ENCODE results near the gene LDLRAP1.

LDLRAP1 gene

DNA sequence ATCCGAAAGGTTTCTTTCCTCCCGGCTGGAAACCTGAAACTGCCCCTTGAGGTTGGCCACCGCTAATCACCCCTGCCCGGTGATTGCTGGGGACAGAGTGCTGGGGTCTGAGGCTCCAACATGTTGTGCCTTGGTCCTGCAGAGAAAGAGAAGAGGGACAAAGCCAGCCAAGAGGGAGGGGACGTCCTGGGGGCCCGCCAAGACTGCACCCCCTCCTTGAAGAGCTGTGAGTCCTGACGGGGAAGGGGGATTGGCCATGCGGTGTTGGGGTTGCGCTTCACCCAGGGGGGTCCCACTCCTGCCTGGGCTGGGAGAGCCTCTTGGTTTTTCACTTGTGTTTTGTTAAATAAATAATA is 19.5 kb downstream of the LDLRAP1 start:
- DNase-seq = no peak

DNA sequence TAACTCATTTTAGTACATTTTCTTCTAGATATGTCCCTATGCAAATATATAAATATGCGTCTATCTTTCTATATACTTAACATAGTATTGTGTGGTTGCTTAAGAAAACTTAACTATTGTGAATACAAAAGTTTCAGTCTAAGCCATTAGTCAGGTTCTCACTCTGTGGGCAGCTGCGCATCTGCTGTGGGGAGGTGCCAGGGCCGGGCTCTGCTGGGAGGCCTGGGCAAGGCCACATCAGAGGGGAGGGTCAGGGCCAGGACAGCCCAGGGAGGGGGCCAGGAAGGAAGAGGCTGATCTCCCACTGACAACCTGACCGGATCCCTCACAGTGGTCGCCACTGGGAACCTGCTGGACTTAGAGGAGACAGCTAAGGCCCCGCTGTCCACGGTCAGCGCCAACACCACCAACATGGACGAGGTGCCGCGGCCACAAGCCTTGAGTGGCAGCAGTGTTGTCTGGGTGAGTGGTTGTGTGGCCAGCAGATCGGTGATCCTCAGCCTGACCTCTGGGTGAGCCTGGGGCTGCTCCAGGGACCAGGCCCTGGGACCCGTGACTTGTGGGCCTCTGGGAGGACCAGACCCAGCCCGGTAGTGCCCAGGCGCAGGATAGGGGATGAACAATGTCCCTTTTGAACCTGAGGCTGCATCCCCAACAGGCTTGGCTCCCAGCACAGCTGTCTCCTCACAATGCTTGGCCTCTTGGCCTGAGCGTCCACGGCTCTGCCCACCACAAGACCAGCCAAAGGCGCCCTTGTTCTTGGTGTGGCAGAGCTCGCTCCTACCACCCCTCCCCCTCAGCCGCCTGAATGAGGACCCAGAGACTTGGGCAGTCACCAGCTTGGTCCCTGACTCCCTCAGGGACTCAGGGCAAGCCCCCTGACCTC is 20.2 kb downstream of the LDLRAP1 start:
- no peak for DNase-seq

DNA sequence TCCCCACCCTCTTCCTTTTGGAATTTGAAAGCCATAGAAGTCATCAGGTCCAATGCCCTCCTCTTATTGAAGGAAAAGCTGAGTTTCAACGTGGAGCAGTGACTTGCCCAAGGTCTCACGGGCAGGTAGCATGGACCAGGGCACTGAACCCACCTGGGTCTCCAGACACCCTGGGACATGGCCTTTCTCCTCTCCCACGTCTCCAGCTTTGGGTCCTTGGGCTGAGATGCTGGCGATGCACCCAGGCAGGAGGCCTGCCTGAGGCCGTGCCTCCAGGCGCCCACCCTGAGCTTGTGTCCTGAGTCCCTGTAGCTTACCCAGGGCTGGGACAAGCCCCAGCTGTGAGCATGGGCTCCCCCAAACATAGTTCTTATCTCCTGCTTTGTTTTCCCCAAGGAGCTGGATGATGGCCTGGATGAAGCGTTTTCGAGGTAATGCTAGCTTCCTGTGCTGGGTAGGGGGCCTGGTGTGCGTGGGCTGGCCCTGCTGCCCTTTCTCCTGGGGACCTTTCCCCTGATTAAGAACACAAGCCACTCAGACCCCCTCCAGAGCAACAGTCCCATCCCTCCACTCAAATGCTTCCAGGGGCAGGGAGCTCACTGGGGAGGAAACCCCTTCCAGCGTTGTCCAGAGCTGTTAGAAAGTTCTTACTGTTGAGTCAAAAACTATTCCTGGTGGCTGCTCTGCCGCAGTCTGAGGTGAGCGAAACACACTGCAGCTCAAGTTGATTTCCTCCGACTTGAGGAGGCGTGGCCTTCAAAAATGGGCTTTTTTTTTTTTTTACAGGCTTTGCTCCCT is 21.6 kb downstream of the LDLRAP1 start:
- DNase-seq = no peak

DNA sequence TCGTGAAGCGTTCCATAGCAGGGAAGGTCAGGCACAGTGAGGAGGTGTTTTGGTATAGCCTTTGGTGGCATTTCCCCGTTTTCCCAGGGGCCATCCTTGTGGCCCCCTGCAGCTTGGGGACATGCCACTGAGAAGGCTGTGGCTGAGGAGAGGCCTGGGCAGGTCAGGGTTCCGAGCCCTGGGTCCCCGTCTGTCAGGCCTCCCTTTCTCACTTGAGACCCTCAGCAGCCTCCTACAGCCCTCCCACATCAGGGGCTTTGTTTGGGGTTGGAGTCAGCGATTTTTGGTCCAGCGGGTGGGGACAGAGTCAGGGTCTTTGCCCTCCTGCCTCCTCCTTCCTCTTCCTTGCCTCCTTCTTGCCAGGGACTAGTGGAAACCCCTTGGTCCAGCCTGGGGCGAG is 22.2 kb downstream of the LDLRAP1 start:
- DNase-seq = no peak

DNA sequence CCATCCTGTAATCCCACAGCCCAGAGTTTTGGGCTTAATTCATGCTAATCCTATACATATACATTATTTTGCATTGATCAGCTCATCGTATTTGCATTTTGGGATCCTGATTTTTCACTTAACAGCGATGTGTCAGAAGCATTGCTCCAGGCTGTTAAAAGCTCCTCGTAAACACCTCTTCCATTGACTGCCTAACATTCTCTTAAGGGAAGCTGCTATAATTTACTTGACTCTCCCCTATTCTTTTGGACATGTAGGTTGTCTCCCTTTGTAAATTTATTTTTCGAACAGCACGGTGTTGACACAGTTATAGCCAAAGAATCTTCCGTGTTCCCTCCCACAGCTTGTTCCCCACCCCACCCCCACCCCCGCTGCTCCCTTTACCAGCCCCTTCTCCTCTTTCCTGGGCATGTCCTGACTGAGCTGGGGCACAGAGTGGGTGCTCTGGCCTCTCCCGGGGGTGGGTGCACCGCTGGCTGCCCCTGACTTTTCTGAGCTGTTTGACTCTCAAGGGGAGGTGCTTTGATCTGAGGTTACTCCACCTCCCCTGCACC is 22.8 kb downstream of the LDLRAP1 start:
- no peak for DNase-seq

DNA sequence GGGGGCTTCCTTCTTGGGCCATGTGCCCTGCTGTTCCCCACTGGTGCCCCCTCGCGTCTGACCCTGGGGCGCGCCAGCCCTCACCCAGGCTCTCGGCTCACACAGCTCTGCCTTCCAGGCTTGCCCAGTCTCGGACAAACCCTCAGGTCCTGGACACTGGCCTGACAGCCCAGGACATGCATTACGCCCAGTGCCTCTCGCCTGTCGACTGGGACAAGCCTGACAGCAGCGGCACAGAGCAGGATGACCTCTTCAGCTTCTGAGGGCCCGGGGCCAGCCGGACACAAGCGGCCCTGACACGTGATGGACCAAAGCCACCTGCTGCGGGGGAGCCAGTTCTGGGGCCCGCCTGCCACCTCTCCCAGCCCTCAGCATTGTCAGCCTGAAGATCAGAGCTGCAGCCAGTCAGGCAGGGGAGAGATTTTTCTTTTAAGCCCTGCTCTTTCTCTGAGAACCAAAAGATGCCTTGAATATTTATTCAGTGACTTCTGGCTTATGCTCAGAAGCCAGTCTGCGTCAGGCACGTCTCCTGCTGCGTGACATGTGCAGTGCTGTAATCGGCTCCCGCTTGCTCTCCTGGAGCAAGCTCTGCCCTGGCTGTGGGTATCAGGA is 23.4 kb downstream of the LDLRAP1 start:
- DNase-seq = peak in 2 of 4 experiments; percentile 25 to 73

DNA sequence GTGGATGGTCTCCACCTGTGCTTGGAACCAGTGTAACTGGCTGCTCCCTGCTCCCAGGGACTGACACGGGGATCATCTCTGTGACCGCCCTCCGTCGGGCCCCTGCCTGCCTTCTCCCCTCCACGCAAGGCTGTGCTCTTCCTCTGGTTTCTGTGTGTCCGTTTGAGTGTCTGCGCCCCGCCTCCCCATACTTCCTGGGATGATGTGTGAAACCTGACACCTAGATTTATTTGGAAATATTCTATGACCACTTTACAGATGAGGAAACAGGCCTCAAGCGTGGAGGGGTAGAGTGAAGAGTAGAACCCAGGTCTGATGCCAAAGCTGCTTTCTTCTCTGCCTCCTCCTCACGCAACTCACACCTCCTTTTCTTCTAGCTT is 24.3 kb downstream of the LDLRAP1 start:
- DNase-seq = no peak

DNA sequence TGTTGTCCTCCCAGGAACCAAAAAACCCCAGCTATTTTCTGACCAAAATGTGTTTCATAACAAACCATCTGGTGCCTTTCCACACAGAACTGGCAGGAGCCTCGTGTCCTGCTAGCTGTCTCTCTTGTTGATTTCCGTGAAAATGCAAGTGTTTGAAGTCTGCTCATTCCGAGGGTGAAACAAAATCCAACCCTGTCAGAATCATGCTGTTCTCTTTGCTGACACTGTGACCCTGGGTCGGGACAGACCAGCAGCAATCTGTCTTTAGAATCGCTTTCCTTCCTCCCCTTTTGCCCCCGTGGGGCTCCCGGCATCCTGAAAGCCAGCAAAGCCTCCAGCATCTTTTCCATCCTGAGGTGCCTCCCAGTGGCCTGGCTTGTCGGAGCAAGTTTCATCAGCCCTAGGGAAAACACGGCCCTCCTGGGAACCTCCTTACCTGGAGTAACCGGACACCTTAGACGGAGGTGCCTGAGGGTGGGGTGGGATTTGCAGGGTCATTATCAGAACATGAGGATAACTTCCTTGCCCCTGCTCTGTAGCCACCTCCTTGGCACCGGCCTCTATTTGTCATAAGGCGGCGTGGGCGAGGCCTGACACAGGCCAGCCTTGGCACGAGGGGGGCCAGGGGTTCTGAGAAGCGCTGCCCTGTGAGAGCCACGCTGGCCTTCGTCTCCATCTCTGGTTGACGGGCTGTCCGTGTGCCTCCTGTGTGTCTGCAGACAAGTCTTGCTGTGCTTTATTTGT is 24.9 kb downstream of the LDLRAP1 start:
- no peak for DNase-seq

DNA sequence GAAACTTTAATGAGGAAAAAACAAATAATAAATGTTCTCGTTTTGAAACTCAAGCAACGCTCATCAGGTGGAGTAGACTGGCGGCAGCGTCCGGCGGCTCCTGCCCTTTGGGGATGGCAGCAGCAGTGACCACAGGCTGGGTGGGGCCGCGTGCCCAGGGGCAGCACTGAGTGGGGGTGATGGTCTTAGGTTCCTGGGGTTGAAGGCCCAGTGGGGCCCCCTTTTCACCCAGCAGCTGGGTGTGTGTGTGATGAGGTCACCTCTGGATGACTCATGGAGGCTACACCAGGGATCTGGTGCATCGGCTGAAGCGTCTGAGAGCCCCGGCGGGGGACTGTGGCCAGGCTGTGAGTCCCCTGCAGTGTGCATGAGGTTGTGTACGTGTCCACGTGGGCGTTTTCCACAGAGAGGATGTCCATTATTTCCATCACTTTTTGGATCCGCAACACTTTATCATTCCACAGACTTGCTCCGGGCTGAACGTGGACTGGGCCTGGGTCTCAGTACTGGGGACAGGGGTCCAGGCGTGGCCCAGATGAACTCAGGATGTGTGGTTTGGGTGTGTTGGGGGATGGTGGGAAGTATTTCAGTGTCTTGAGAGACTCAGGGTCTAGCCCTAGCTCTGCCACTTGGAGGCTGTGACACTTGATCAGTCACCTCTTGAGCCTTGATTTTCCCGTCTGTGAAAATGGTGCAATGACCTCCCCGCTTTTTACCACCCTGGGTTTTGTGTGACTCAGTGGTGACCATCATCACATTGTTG is 25.6 kb downstream of the LDLRAP1 start:
- DNase-seq = no peak

DNA sequence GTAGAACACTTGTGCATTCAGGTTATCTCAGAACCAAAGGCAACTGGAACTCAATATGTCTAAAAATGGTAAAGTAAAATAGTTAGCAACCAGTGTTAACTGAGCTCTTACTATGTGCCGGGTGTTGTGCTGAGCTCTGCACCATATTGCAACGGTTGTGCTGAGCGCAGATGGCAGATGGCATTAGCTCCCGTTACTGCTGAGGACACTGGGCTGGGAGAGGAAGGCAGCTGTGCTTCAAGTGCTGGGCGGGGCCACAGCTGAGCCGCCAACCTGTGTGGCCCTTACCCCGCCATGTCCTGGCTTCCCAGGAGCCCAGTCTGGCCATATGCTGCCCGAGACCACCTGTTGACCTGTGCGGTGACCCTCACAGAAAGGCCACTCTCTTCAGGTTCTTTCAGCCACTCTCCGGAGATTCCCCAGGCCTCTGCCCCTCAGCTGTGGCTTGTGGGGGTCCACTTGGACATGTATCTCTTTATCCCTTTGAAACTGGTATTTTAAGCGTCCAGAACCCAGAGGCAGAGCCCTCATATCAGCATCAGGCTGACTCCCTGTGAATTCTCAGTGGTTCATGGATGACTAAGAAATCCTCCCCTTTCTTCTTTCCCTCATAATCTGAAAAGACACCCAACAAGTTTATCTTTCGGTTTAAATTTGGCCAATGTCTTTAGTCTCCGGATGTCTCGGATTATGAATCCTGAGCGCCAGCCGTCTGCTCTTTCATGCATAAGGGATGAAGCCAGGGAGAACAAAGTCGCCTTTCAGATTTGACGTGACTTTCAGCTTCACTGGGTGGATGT is 26.4 kb downstream of the LDLRAP1 start:
- no peak for DNase-seq

DNA sequence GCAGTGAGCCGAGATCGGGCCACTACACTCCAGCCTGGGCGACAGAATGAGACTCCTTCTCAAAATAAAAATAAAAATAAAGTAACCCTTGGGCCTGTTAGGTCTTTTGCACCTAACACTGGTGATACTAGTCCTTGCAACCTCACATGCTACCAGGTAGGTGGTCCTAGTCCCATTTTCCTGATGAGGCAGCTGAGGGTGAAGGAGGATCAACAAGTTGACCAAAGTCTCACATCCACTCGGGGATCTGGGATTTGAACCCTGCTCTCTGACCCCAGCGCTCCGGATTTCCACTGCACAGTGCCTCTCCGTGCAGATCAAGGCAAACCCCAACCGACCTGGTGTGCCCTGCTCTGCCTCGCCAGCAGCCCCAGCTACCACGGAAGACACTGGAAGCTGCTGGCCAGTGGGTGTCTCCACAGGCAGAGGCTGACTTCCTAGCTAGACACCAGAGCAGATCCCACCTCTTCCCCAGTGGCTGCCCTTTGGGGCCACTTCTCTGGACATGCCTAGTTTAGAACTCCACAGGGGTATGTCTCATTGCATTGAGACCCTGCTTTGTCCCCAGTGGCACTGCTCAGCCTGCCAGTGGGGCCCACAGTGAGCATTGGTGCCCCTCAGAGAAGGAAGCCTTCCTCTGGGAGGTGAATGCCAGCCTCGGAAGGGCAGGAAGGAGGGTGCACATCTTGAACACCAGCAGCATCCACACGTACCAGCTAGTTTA is 27.6 kb downstream of the LDLRAP1 start:
- no peak for DNase-seq

DNA sequence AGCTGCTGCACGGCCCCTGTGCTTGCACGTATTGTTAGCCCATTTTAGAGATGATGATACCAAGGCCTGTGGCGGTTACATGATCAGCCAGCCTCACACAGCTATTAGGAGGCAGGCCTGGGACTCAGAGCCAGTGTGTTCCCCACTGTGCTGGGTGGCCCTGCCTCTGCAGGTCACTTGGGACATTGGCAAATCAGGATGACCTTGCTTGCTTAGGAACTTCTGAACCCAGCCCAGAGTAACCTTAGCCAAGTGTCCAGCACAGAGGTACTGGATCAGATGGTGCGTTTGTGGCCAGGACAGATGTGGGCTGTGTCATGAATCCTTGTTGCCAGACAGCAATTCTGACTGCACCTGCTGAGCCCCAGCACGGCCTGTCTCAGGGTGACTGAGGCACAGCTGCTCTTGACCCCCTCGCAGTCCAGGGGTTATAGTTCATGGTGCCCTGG is 28.1 kb downstream of the LDLRAP1 start:
- DNase-seq = no peak

DNA sequence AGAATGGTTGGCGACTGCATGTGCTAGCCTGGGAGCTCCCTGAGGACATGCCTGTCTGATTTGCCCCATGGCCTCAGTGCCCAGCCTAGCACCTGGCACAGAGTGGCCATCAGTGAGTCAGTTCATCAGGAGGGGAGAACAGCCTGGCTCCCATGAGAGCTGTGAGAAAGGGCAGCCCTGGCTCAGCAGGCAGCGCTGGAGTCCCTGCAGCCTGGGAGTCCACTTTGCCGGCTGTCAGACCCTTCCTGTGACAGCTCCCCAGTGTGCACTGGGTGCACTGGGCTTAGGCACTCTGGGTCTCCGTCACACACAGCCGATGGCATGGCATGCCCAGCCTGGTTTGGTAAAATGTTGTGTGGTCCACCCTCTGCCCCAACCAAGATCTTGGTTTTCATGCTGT is 28.7 kb downstream of the LDLRAP1 start:
- DNase-seq = no peak

DNA sequence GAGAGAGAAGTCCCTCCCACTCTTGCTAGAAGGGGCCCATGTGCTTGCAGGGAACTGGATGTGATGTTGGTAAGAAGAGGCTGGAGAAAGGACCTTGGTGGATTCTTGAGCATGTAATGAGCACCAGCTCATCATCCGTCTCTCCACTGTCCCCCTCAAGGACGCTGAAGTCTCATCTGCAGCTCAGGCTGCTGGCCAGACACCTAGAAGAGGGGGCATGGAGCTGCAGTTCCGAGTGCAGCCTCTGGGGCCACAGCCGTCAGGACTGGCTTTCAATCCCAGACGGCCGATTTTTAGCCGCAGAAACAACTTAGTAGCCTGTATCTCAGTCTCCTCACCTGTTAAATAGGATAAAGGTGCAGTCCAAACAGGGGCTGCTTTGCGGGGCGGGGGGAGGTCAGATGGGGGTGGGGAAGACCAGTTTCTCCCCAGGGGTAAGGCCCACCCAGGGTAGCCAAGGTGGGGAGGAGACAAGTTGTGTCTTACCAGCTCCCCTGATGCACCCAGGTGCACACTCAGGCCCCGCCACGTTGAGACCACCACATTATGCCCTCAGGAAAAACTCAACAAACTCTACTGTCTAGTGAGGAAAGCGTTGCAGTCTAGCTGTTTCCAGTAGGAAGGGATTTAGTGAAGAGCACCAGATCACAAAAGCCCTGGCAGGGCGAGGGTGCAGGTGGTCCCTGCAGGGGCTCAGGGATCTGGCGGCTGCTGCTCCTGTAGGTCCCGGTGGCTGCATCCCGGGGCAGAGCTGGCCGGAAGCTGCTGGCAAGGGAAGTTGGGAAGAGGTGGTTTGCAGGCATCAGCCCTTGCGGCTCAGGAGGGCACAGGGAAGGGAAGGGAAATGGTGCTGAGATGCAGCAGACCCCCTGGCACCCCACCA is 29.5 kb downstream of the LDLRAP1 start:
- DNase-seq = peak in 3 of 4 experiments; percentile 14 to 44 (median 22)

DNA sequence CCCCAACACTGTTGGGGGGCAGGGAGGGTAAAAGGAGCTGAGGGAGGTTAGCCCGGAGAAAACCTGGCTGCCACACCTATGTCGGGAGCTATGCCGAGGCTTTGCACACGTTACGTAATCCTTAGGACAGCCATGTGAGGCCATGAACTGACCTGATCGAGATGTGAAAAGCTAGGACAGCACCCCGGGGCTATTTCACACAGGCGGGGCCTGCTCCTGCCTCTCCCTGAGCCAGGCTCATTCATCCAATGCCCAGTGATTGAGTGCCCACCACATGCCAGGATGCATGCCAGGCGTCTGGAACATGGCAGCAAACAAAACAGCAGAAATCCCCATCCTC is 30.2 kb downstream of the LDLRAP1 start:
- DNase-seq = no peak

DNA sequence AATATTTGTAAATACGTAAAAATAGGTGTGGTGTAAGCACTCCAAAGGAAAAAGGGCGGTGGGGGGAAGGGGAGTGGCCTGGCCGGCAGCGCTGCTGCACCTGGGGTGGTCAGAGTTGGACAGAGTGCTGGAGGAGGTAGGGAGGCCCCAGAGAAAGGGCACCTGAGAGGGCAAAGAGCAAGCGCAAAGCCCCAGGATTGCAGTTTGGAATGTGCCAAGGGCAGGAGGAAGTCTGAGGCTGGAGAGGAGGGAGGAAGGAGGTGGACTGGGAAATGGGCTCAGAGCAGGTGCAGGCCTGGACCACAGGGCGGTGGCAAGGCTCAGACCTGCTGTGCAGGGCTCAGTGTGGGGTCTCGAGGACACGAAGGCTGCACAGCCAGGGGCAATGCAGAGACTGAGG is 30.6 kb downstream of the LDLRAP1 start:
- no peak for DNase-seq

DNA sequence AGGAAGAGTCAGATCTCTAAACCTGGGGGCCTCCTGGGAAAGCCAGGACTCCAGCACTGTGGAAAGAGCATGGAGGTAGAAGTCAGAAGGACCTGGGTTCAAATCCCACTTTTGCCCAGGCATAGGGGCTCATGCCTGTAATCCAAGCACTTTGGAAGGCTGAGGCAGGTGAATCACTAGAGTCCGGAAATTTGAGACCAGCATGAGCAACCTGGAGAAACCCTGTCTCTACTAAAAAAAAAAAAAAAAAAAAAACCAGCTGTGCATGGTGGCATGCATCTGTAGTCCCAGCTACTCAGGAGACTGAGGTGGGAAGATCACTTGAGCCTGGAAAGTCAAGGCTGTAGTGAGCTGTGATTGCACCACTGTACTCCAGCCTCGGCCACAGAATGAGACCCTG is 31.8 kb downstream of the LDLRAP1 start:
- DNase-seq = no peak

DNA sequence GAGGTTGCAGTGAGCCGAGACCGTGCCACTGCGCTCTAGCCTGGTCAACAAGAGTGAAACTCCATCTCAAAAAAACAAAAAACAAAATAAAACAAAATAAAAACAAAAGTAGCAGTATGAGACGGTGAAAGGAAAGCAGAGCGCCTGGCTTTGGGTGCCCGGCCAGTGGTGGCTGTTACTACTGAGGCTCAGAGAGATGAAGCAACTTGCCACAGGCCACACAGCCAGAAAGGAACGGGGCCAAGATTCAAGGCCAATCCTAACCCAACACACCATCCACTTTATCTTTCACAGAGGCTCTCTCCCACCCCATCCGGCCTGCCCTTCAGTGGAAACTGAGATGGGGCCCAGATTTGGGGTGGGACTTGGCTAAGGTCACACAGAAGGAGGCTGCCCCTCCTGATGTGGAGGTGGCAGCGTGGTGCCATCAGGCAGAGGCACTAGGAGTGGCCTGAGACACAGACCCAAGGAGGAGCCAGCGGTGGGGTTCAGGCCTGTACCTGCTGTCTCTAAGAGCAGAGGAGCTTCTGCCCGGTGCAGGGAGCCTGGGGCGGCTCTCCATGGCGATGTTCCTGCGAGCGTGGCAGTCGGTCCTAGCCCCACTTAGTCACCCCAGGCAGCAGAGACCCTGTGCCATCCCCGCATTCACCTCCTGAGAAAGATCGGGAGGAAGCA is 33.2 kb downstream of the LDLRAP1 start:
- no peak for DNase-seq
